HepG2 (cell line): ENCODE data around the gene EIF3A. TPM values are rescaled to one million over a fixed set of nuclear protein-coding genes. Genes with fewer than 3 reads are reported as not detected.

Source experiments
- ARNT ChIP-seq: fragments of 450-650 bp; IDR thresholded peaks from 2 replicates; pipeline ENCODE4 v1.6.1; 2017
- CBFB ChIP-seq: sonication (generic); formaldehyde crosslinking; IDR thresholded peaks from 2 replicates; pipeline ENCODE4 v1.4.0; 2020; ENCODE audit warnings: missing genetic modification reagents
- DBP ChIP-seq: sonication (generic); formaldehyde crosslinking; IDR thresholded peaks from 2 replicates; pipeline ENCODE4 v1.4.0; 2020; ENCODE audit warnings: missing genetic modification reagents; ENCODE audit errors: not compliant biosample characterization
- FOXA3 ChIP-seq: IDR thresholded peaks from 2 replicates; pipeline ENCODE4 v1.6.1; 2016; ENCODE audit warnings: missing genetic modification reagents, missing compliant biosample characterization
- HES4 ChIP-seq: sonication (generic); formaldehyde crosslinking; IDR thresholded peaks from 2 replicates; pipeline ENCODE4 v1.9.0; 2021; ENCODE audit warnings: mild to moderate bottlenecking, missing genetic modification reagents, borderline replicate concordance
- HOXA3 ChIP-seq: sonication (generic); formaldehyde crosslinking; IDR thresholded peaks from 2 replicates; pipeline ENCODE4 v1.5.0; 2020; ENCODE audit warnings: missing genetic modification reagents
- POLR2AphosphoS5 ChIP-seq: IDR thresholded peaks from 2 replicates; pipeline ENCODE4 v1.6.1; 2012; ENCODE audit warnings: low read depth, low read length
- POLR2G ChIP-seq: fragments of 200-400 bp; formaldehyde crosslinking; IDR thresholded peaks from 2 replicates; pipeline ENCODE4 v1.6.1; 2018; ENCODE audit warnings: mild to moderate bottlenecking, low read depth, low read length, moderate library complexity
- TEAD3 ChIP-seq: optimal IDR thresholded peaks from 2 replicates; pipeline ENCODE3; 2016; ENCODE audit warnings: borderline replicate concordance
- TOE1 ChIP-seq: sonication (generic); formaldehyde crosslinking; IDR thresholded peaks from 2 replicates; pipeline ENCODE4 v1.4.0; 2020; ENCODE audit warnings: mild to moderate bottlenecking, missing genetic modification reagents
- ZNF281 ChIP-seq: sonication (generic); formaldehyde crosslinking; IDR thresholded peaks from 2 replicates; pipeline ENCODE4 v1.4.0; 2020; ENCODE audit warnings: missing genetic modification reagents, borderline replicate concordance
- ZNF501 ChIP-seq: sonication (generic); formaldehyde crosslinking; IDR thresholded peaks from 2 replicates; pipeline ENCODE4 v1.5.1; 2020; ENCODE audit warnings: mild to moderate bottlenecking, moderate library complexity, missing genetic modification reagents
- ZNF546 ChIP-seq: sonication (generic); formaldehyde crosslinking; conservative IDR thresholded peaks from 2 replicates; pipeline ENCODE4 v1.8.1; 2023; ENCODE audit warnings: mild to moderate bottlenecking, missing genetic modification reagents
- ZNF574 ChIP-seq: sonication (generic); formaldehyde crosslinking; IDR thresholded peaks from 2 replicates; pipeline ENCODE4 v1.4.0; 2020; ENCODE audit warnings: missing genetic modification reagents
- ZNF629 ChIP-seq: sonication (generic); formaldehyde crosslinking; conservative IDR thresholded peaks from 2 replicates; pipeline ENCODE4 v1.5.0; 2020; ENCODE audit warnings: missing genetic modification reagents
- ZNF691 ChIP-seq: sonication (generic); formaldehyde crosslinking; IDR thresholded peaks from 2 replicates; pipeline ENCODE4 v1.4.0; 2020; ENCODE audit warnings: missing genetic modification reagents, low read depth, mild to moderate bottlenecking, borderline replicate concordance
- ZNF766 ChIP-seq: sonication (generic); formaldehyde crosslinking; IDR thresholded peaks from 2 replicates; pipeline ENCODE4 v1.5.0; 2020; ENCODE audit warnings: missing genetic modification reagents, borderline replicate concordance
- ZSCAN9 ChIP-seq: IDR thresholded peaks from 2 replicates; pipeline ENCODE4 v1.6.1; 2016; ENCODE audit warnings: borderline replicate concordance
- polyA plus RNA-seq, 8 experiments: library from polyadenylated mRNA; depleted of rRNA in 3 of 8; stranded (reverse) in 7 of 8; unstranded in 1 of 8; fragments of >200 nt; fragmentation: Illumina TruSeq in 4 of 8; extraction: Trizol in 4 of 8; gene quantifications; 2 replicates each; pipeline versions ENCODE4 v1.2.1 to v1.2.3, GENCODE V29; 2011 to 2016; ENCODE audit warnings: low read depth in 4 of 8, missing spikeins in 1 of 8, mixed read lengths in 1 of 8; ENCODE audit not compliant: insufficient read depth in 1 of 8
- total RNA-seq, 5 experiments: library from RNA; depleted of rRNA; stranded (reverse); fragments of >200 nt; fragmentation: Illumina TruSeq; extraction: Trizol; gene quantifications; 2 replicates each; pipeline ENCODE4 v1.2.3, GENCODE V29; 2016; ENCODE audit warnings: low read depth in 1 of 5

EIF3A gene
- total and polyA plus RNA-seq, 2 of the 13 experiments (the other 11 are each of a cell fraction or from before 2014, with no cell fraction given), result 25.6 to 117 TPM

GRCh38 chr10:119103903-119104653 is 23.5 kb upstream of the EIF3A start, which contains the start of gene DENND10 (continued):
- TF ChIP-seq ZNF281 (CRISPR knock-in tag) (peak; percentile 11; the same call in 1 of the 2 replicates), POLR2AphosphoS5 (peak; percentile 86), HOXA3 (CRISPR knock-in tag) (peak; percentile 53), ZNF546 (CRISPR knock-in tag) (no peak), ZNF574 (CRISPR knock-in tag) (peak; percentile 57), ZNF766 (CRISPR knock-in tag) (peak; percentile 20; the same call in 1 of the 2 replicates), DBP (CRISPR knock-in tag) (no peak), FOXA3 (0 out of 2 replicates have a peak, but pooled peaks have one; percentile 11), ZNF629 (CRISPR knock-in tag) (0 out of 2 replicates have a peak, but pooled peaks have one; percentile 7), HES4 (CRISPR knock-in tag) (peak; percentile 90), TOE1 (CRISPR knock-in tag) (no peak), ZNF501 (CRISPR knock-in tag) (no peak; the same call in 1 of the 2 replicates), ZNF691 (CRISPR knock-in tag) (no peak), POLR2G (peak; percentile 86), ZSCAN9 (CRISPR knock-in tag) (0 out of 2 replicates have a peak, but pooled peaks have one; percentile 48), ARNT (no peak), TEAD3 (CRISPR knock-in tag) (peak; percentile 17), CBFB (CRISPR knock-in tag) (peak; percentile 73)
